ENCODE data around the gene NUP98.

DNA sequence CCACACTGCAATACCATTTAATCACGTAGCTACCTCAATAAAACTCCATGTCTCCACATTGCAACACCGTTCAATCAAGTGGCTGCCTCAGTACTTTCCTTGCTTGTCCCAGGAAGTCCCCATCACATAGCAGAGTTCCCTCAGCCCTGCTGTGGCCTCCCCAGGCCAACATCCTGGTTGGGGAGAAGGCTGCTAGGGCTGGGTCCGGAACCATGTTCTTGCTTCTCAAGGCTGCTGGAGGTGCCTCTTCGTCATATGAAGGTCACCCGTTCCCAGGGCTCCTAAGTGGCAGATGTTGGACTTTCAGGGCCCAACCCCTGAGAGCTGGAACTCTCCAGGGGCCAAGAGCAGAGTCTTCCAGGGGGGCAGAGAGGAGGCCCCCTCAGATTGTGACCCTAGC lies 158.8 kb downstream of the NUP98 start:
- TF ChIP-seq, protein P1, sequence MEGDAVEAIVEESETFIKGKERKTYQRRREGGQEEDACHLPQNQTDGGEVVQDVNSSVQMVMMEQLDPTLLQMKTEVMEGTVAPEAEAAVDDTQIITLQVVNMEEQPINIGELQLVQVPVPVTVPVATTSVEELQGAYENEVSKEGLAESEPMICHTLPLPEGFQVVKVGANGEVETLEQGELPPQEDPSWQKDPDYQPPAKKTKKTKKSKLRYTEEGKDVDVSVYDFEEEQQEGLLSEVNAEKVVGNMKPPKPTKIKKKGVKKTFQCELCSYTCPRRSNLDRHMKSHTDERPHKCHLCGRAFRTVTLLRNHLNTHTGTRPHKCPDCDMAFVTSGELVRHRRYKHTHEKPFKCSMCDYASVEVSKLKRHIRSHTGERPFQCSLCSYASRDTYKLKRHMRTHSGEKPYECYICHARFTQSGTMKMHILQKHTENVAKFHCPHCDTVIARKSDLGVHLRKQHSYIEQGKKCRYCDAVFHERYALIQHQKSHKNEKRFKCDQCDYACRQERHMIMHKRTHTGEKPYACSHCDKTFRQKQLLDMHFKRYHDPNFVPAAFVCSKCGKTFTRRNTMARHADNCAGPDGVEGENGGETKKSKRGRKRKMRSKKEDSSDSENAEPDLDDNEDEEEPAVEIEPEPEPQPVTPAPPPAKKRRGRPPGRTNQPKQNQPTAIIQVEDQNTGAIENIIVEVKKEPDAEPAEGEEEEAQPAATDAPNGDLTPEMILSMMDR (IDR thresholded peaks at IDR 0.05 in 4 of 5, conservative IDR thresholded peaks at IDR 0.05 in 1 of 5) = no peak
- TF ChIP-seq POLR2A (IDR thresholded peaks at IDR 0.05) = no peak

Measured in gastrocnemius medialis (tissue), 4 donors.